Heart left ventricle (tissue), 16 donors: ENCODE data around the gene SOX18. TPM values are rescaled to one million over a fixed set of nuclear protein-coding genes. Genes with fewer than 3 reads are reported as not detected.
"Not testable (repeated sequence)": the region's sequence is repeated elsewhere in the genome, so short reads cannot be mapped to it uniquely, and the experiment has no call there.

Experiments used
- ATAC-seq, 4 donors: fragments of 200-7000 bp; cut with Tn5 transposase; one replicate each; pipeline ENCODE4 v1.9.1; 2020 to 2022; ENCODE audit warnings: moderate library complexity in 4 of 4, mild to moderate bottlenecking in 3 of 4, moderate number of reproducible peaks in 1 of 4
- DNase-seq, 5 donors: peaks; one replicate each; pipeline ENCODE4 v3.0.0-alpha.2; 2020
- H3K27ac ChIP-seq, 12 donors: fragments of 200-600 bp; sonication (generic) in 4 of 12; one replicate each; pipeline versions ENCODE4 v1.5.0 to v1.8.0; 2016 to 2022; ENCODE audit warnings: mild to moderate bottlenecking in 2 of 12
- H3K27me3 ChIP-seq, 9 donors: fragments of 200-600 bp; sonication (generic) in 2 of 9; one replicate each; pipeline versions ENCODE4 v1.5.1 to v1.8.0; 2016 to 2022; ENCODE audit warnings: mild to moderate bottlenecking in 3 of 9
- H3K36me3 ChIP-seq, 9 donors: fragments of 200-600 bp; sonication (generic) in 2 of 9; one replicate each; pipeline versions ENCODE4 v1.5.0 to v1.8.0; 2018 to 2022; ENCODE audit warnings: mild to moderate bottlenecking in 2 of 9
- H3K4me1 ChIP-seq, 12 donors: fragments of 200-600 bp; sonication (generic) in 4 of 12; one replicate each; pipeline versions ENCODE4 v1.5.0 to v1.8.0; 2016 to 2022; ENCODE audit warnings: mild to moderate bottlenecking in 3 of 12
- H3K4me3 ChIP-seq, 12 donors: fragments of 200-600 bp; sonication (generic) in 4 of 12; one replicate each; pipeline versions ENCODE4 v1.5.0 to v1.8.0; 2017 to 2022; ENCODE audit warnings: mild to moderate bottlenecking in 9 of 12, moderate library complexity in 4 of 12
- H3K9me3 ChIP-seq, 12 donors: fragments of 200-600 bp; sonication (generic) in 4 of 12; one replicate each; pipeline versions ENCODE4 v1.5.0 to v1.8.0; 2016 to 2022; ENCODE audit warnings: mild to moderate bottlenecking in 1 of 12
- POLR2A ChIP-seq, 2 donors: fragments of 450-650 bp; IDR thresholded peaks; one replicate each; pipeline ENCODE4 v1.6.1; 2017; ENCODE audit warnings: antibody characterized with exemption in 2 of 2, mild to moderate bottlenecking in 2 of 2, moderate library complexity in 2 of 2
- WGBS, 4 donors: extraction: QIAGEN DNeasy Blood & Tissue Kit in 2 of 4; methylation state at CpG; one replicate each; pipeline versions ENCODE4 v1.1.5 to v1.1.7; 2013 to 2018; 5-methylcytosine and 5-hydroxymethylcytosine counted together
- intact Hi-C, 10 donors: fragments of 100-400 bp; cut with DNase I; formaldehyde crosslinking; loops; one replicate each; pipeline versions ENCODE4 v1.11.1 to v1.14.2; 2022
- polyA plus RNA-seq, 2 donors: library from polyadenylated mRNA; stranded (reverse); fragments of 200-250 nt; gene quantifications; one replicate each; pipeline ENCODE4 v1.2.3, GENCODE V29; 2013
- total RNA-seq, 9 donors: library from RNA; depleted of rRNA in 2 of 9; stranded (reverse); fragments of >200 nt in 2 of 9; fragmentation: NEBNext Ultra II Directional in 3 of 9; extraction: Animal tissue kit (Norgen Biotek cat#: 25700) in 3 of 9; gene quantifications; one replicate each; pipeline versions ENCODE4 v1.1.0 to v1.2.4, GENCODE V29; 2016 to 2023
- TF ChIP-seq, protein P1 (sequence below), 12 donors: fragments of 200-600 bp; sonication (generic) in 4 of 12; IDR thresholded peaks; one replicate each; pipeline versions ENCODE4 v1.5.0 to v1.8.0; 2018 to 2022; ENCODE audit warnings: antibody characterized with exemption in 12 of 12, mild to moderate bottlenecking in 5 of 12
- donor health status: ischemic (EF 13 %, LVEDD 7.1; RV severe dilation, severe dysfunction).
- donor health status: healthy with polysubstance abuse.
- donor health status: DM: no; HTN: yes; CAD: no.
- donor health status: DM: no; HTN: no; CAD: no.
- donor health status: ischemic (EF 25% LVEDD 6.9; RV normal size, moderate dysfunction).
- donor health status: ischemic (EF 25% LVEDD 5.7; RV mildly dilated, moderate dysfunction).
- donor health status: healthy.
- donor health status: DM: yes; HTN: yes; CAD: no.
- donor health status: ischemic (EF 35%, LVEDD 5.7; RV mildly dilated, moderate dysfunction).
- donor health status: nonischemic (EF 11% LVEDD 7.7; RV severe dilation, severe dysfunction).
- donor health status: DM: yes; HTN: yes; CAD: no.
- donor health status: PGD.
- donor health status: ischemic (EF 29% LVEDD 5.4; RV normal size, mild dysfunction).
- donor health status: nonischemic (EF 23%, LVEDD 6.1; RV moderate dilation, normal function).

Gene SOX18
- total and polyA plus RNA-seq, 11 donors = 23.5 to 75.9 (median 48.2) TPM

DNA sequence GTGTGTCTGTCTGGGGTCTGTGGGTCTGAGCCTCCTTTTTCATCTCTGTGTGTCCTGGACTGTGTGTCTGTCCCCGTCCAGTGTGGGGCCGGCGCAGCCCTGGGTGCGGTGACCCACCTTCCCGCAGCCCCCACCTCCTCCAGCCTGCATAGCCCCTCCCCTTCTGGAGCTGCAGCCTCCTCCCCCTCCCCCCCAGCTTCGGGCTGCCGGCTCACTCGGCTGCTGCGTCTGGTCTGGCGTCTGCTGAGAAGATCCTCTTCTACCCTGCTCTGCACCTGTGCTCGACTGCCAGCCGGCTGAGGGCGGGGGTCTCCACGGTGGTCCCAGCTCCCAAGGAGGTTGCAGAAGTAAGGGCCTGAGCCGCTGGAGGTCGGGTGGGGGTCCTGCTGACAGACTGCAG, 42.3 kb upstream of the SOX18 start:
- TF ChIP-seq, protein P1, sequence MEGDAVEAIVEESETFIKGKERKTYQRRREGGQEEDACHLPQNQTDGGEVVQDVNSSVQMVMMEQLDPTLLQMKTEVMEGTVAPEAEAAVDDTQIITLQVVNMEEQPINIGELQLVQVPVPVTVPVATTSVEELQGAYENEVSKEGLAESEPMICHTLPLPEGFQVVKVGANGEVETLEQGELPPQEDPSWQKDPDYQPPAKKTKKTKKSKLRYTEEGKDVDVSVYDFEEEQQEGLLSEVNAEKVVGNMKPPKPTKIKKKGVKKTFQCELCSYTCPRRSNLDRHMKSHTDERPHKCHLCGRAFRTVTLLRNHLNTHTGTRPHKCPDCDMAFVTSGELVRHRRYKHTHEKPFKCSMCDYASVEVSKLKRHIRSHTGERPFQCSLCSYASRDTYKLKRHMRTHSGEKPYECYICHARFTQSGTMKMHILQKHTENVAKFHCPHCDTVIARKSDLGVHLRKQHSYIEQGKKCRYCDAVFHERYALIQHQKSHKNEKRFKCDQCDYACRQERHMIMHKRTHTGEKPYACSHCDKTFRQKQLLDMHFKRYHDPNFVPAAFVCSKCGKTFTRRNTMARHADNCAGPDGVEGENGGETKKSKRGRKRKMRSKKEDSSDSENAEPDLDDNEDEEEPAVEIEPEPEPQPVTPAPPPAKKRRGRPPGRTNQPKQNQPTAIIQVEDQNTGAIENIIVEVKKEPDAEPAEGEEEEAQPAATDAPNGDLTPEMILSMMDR (IDR thresholded peaks at IDR 0.05) = no peak
- no peak for TF ChIP-seq POLR2A (IDR thresholded peaks at IDR 0.05)
- ATAC-seq (no peak), DNase-seq (no peak)
- Histone ChIP-seq H3K4me3 (no peak overlapping the region), H3K36me3 (no peaks in the 10 kb centered on the region), H3K9me3 (no peaks in the 10 kb centered on the region), H3K27ac (no peak overlapping the region), H3K4me1 (no peaks in the 10 kb centered on the region), H3K27me3 (peaks cover 0 to 15% (median 0%) of the 10 kb centered on the region in 9 donors)
- WGBS, 4 donors = 16 to 29% (median 24%) methylated on average over 10 to 16 of the region's 16 CpGs
- intact Hi-C loops = no loop called here

DNA sequence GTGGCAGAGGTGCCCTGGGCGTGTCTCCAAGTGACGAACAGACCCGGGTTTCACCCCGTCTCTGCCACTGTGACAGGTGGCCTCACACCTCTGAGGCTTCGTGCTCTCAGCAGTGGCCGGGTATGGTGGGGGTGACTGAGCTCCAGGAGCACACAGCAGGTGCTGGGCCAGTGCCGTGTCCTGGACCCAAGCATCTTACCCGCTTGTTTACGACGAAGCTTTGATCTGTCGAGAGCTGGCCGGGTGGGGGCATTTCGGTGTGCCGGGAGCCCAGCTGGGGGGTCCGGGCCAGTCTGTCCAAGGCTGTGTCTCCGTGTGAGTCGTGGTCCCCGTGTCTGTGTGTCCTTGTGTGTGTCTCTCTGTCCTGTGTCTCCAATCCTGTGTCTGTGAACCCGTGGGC, 41.9 kb upstream of the SOX18 start:
- Histone ChIP-seq H3K4me3 (no peak overlapping the region), H3K9me3 (no peaks in the 10 kb centered on the region), H3K27ac (no peak overlapping the region), H3K27me3 (peaks cover 0 to 14% (median 0%) of the 10 kb centered on the region in 9 donors), H3K4me1 (no peaks in the 10 kb centered on the region), H3K36me3 (no peaks in the 10 kb centered on the region)
- intact Hi-C loops = no loop called here
- TF ChIP-seq, protein P1 (IDR thresholded peaks at IDR 0.05) = no peak
- no peak for TF ChIP-seq POLR2A (IDR thresholded peaks at IDR 0.05)
- no peak for DNase-seq
- no peak for ATAC-seq
- WGBS, 4 donors = 74 to 83% (median 80%) methylated on average over 18 to 19 of the region's 19 CpGs

DNA sequence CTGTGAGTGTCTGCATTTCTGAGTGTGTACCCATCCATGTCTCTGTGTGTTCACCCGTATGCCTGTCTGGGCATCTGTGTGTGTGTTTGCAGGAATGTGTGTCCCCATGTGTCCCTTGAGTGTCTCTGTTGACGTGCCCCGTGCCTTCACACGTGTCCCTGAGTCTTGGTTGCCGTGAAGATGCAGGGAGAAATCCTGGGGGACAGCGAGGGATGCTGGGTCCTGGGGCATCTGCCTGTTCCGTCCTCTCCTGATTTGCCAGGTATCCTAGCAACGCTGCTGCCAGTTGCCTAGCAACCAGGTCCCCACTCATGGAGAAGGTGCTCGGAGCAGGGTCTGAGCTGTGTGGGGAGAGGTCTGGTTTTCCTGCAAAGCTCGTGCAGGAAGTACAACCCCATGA, 40.7 kb upstream of the SOX18 start:
- Histone ChIP-seq H3K36me3 (no peaks in the 10 kb centered on the region), H3K27me3 (peaks cover 0 to 9% (median 5%) of the 10 kb centered on the region in 9 donors), H3K4me1 (no peaks in the 10 kb centered on the region), H3K4me3 (no peak overlapping the region), H3K27ac (no peak overlapping the region), H3K9me3 (no peaks in the 10 kb centered on the region)
- DNase-seq (no peak), ATAC-seq (no peak)
- 49 to 61% (median 57%) methylated on average over 7 to 10 of the region's 10 CpGs for WGBS, 4 donors
- TF ChIP-seq, protein P1 (IDR thresholded peaks at IDR 0.05) = no peak
- no peak for TF ChIP-seq POLR2A (IDR thresholded peaks at IDR 0.05)
- intact Hi-C loops = no loop called here

DNA sequence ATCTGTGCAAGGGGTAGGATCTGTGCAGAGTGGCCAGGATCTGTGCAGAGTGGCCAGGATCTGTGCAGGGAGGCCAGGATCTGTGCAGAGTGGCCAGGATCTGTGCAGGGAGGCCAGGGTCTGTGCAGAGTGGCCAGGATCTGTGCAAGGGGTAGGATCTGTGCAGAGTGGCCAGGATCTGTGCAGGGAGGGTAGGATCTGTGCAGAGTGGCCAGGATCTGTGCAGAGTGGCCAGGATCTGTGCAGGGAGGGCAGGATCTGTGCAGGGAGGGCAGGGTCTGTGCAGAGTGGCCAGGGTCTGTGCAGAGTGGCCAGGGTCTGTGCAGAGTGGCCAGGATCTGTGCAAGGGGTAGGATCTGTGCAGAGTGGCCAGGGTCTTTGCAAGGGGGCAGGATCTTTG, 39.1 kb upstream of the SOX18 start:
- H3K27ac ChIP-seq, H3K9me3 ChIP-seq, ATAC-seq, DNase-seq, H3K36me3 ChIP-seq, H3K4me3 ChIP-seq: not testable (repeated sequence)
- Histone ChIP-seq H3K27me3 (peaks cover 3 to 24% (median 18%) of the 10 kb centered on the region in 9 donors), H3K4me1 (peaks cover 0 to 13% (median 6%) of the 10 kb centered on the region in 12 donors)
- intact Hi-C loops = loop anchor here in 1 of 10 donors (5.0 kb wide), 1 partner anchor 34 kb away; no protein-coding TSS in a partner anchor

DNA sequence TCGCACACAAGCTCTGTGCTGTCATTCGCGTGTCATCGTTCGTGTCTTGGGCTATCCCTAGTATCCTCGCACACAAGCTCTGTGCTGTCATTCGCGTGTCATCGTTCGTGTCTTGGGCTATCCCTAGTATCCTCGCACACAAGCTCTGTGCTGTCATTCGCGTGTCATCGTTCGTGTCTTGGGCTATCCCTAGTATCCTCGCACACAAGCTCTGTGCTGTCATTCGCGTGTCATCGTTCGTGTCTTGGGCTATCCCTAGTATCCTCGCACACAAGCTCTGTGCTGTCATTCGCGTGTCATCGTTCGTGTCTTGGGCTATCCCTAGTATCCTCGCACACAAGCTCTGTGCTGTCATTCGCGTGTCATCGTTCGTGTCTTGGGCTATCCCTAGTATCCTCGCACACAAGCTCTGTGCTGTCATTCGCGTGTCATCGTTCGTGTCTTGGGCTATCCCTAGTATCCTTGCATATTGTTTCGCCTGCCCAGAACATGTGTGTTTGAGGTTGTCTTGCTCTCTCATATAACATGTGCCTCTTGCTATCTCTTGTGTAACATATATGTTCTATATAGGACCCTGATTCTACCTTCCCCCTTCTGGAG, 37.9 kb upstream of the SOX18 start:
- not testable (repeated sequence) for H3K27ac ChIP-seq, H3K4me3 ChIP-seq, ATAC-seq, H3K9me3 ChIP-seq, DNase-seq, H3K36me3 ChIP-seq
- WGBS, 4 donors = 92 to 99% (median 96%) methylated on average over 6 to 10 of the region's 36 CpGs
- peaks cover 0 to 22% (median 12%) of the 10 kb centered on the region in 12 donors for H3K4me1 ChIP-seq
- peaks cover 3 to 24% (median 18%) of the 10 kb centered on the region in 9 donors for H3K27me3 ChIP-seq
- intact Hi-C loops = loop anchor here in 1 of 10 donors (5.0 kb wide), 1 partner anchor 35 kb away; no protein-coding TSS in a partner anchor
